ENCODE data around the gene B9D2. TPM values are rescaled to one million over a fixed set of nuclear protein-coding genes. Genes with fewer than 3 reads are reported as not detected.

Gene B9D2
- total and polyA plus RNA-seq, 2 of the 4 experiments (the other 2 are of a cell fraction) = 6.1 to 9.7 TPM

GRCh38 chr19:41405776-41406175 is 41.8 kb upstream of the B9D2 start:
- Histone ChIP-seq H3K27me3 (ENCODE audit: control insufficient read depth, insufficient read depth, low read length) (no peaks in the 10 kb centered on the region), H4K20me1 (ENCODE audit: insufficient read depth, low read length) (no peaks in the 10 kb centered on the region), H3K23ac (ENCODE audit: low read depth, low read length) (no peak overlapping the region), H3K9ac (ENCODE audit: low read depth, low read length) (no peak overlapping the region), H2BK5ac (ENCODE audit: low read depth, low read length, poor library complexity, severe bottlenecking) (no peak overlapping the region), H3K4me3 (ENCODE audit: insufficient read depth, low read depth, low read length) (no peak overlapping the region), H3K18ac (ENCODE audit: low read depth, low read length) (no peak overlapping the region), H3K4me1 (ENCODE audit: control insufficient read depth, insufficient read depth, low read length) (peaks cover 4% of the 10 kb centered on the region), H3K27ac (ENCODE audit: insufficient read depth, low read length) (no peak overlapping the region), H4K8ac (ENCODE audit: low read depth in 2 of 2, low read length in 2 of 2) (no peak overlapping the region), H3K9me3 (ENCODE audit: control insufficient read depth, insufficient read depth, low read length) (no peaks in the 10 kb centered on the region), H3K79me1 (ENCODE audit: low read depth in 1 of 2, low read length in 2 of 2) (peaks cover 5 to 13% of the 10 kb centered on the region in 2 experiments; a peak in 3 of 4 replicates), H4K91ac (ENCODE audit: insufficient read depth, low read depth, low read length) (no peak overlapping the region), H3K4me2 (ENCODE audit: low read depth, low read length) (no peak overlapping the region), H2BK20ac (ENCODE audit: low read depth, low read length) (no peak overlapping the region), H2BK120ac (ENCODE audit: low read depth, low read length) (no peak overlapping the region), H3K14ac (replicated peaks; ENCODE audit: low read depth, low read length) (no peak overlapping the region), H3K36me3 (ENCODE audit: control insufficient read depth, insufficient read depth, low read length) (peaks cover 10% of the 10 kb centered on the region), H2AFZ (replicated peaks; ENCODE audit: low read length, poor library complexity) (no peak overlapping the region), H2AK5ac (ENCODE audit: low read depth, low read length) (no peak overlapping the region), H3K4ac (ENCODE audit: low read depth, low read length) (no peak overlapping the region), H2AK9ac (replicated peaks; ENCODE audit: low read depth, low read length, poor library complexity) (peak overlapping the region; percentile 50), H3K56ac (ENCODE audit: extremely low read depth, insufficient read depth, low read length) (no peak overlapping the region), H4K5ac (ENCODE audit: low read depth, low read length) (no peak overlapping the region), H2BK15ac (ENCODE audit: low read depth, low read length) (no peak overlapping the region), H3K9me1 (ENCODE audit: insufficient read depth, low read length) (peaks cover 10% of the 10 kb centered on the region; the same call in 1 of the 2 replicates)
- no peak for TF ChIP-seq BHLHE40 (IDR thresholded peaks at IDR 0.05; ENCODE audit: low read depth, low read length)
- TF ChIP-seq NFE2L2 (IDR thresholded peaks at IDR 0.05; ENCODE audit: low read depth, low read length) = no peak
- no peak for TF ChIP-seq POLR2A (IDR thresholded peaks at IDR 0.05; ENCODE audit: low read depth, low read length)
- TF ChIP-seq MAFK (IDR thresholded peaks at IDR 0.05; ENCODE audit: low read depth, low read length) = no peak
- TF ChIP-seq, protein P1, sequence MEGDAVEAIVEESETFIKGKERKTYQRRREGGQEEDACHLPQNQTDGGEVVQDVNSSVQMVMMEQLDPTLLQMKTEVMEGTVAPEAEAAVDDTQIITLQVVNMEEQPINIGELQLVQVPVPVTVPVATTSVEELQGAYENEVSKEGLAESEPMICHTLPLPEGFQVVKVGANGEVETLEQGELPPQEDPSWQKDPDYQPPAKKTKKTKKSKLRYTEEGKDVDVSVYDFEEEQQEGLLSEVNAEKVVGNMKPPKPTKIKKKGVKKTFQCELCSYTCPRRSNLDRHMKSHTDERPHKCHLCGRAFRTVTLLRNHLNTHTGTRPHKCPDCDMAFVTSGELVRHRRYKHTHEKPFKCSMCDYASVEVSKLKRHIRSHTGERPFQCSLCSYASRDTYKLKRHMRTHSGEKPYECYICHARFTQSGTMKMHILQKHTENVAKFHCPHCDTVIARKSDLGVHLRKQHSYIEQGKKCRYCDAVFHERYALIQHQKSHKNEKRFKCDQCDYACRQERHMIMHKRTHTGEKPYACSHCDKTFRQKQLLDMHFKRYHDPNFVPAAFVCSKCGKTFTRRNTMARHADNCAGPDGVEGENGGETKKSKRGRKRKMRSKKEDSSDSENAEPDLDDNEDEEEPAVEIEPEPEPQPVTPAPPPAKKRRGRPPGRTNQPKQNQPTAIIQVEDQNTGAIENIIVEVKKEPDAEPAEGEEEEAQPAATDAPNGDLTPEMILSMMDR (conservative IDR thresholded peaks at IDR 0.05; ENCODE audit: low read depth, low read length) = no peak
- DNase-seq (no peak), ATAC-seq (ENCODE audit: low read depth) (no peak)
- intact Hi-C loops (cut with micrococcal nuclease) (no loop called here), in situ Hi-C loops (cut with MboI; ENCODE audit: low sequenced_read_pairs) (no loop called here), dilution Hi-C loops (cut with HindIII; ENCODE audit: low sequenced_read_pairs, unreplicated experiment) (no loop called here)
- no TSS peak for BruUV-seq (replicated peaks)
- ChIA-PET CTCF (no interaction called here), POLR2A (ENCODE audit: unreplicated experiment) (no interaction called here)
- no CpG with 5 or more reads among the region's 6 CpGs for WGBS, 2 experiments (ENCODE audit: extremely low coverage in 2 of 2, insufficient read length in 1 of 2)

Data from IMR-90 (cell line).